Sciatic nerve (tissue), 2 donors: ENCODE data around the gene WDR27. TPM values are rescaled to one million over a fixed set of nuclear protein-coding genes. Genes with fewer than 3 reads are reported as not detected.
"Not testable (repeated sequence)": the region's sequence is repeated elsewhere in the genome, so short reads cannot be mapped to it uniquely, and the experiment has no call there.

Experiments used
- ATAC-seq: fragments of 200-7000 bp; cut with Tn5 transposase; one replicate; pipeline ENCODE4 v1.9.1; 2020; ENCODE audit warnings: mild to moderate bottlenecking, moderate library complexity
- DNase-seq: peaks from one replicate; pipeline ENCODE4 v3.0.0-alpha.2; 2020; ENCODE audit warnings: low spot score
- intact Hi-C: fragments of 100-400 bp; cut with DNase I; formaldehyde crosslinking; loops from one replicate; pipeline ENCODE4 v1.14.2; 2022
- total RNA-seq: library from RNA; stranded (reverse); fragmentation: NEBNext Ultra II Directional; extraction: Animal tissue kit (Norgen Biotek cat#: 25700); gene quantifications from one replicate; pipeline ENCODE4 v1.2.1, GENCODE V29; 2021
- donor health status: DM: no; HTN: no; CAD: no.
- donor health status: DM: no; HTN: no; CAD: no.

Gene WDR27
- total RNA-seq, 1 donor from 2014 or later: 58.5 TPM

DNA sequence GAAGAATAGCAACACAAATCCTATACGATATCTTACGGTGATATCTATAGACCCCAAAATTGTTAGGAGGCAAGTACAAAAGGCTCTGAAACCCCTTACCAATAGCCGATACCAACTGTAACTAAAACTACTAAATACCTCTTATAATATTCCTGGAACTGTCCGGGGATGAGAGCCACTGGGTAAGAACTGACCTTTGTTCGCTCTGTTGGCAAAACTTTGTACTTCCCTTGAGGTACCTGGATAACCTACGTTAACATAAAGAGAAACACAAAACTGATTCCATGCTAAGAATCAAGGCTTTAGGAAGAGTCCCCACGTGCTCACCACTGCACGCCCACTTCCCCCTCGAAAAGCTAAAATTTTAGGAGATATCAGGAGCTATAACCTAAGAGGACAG is 12.8 kb upstream of the WDR27 start:
- no peak for DNase-seq
- intact Hi-C loops: no loop called here
- ATAC-seq: no peak

DNA sequence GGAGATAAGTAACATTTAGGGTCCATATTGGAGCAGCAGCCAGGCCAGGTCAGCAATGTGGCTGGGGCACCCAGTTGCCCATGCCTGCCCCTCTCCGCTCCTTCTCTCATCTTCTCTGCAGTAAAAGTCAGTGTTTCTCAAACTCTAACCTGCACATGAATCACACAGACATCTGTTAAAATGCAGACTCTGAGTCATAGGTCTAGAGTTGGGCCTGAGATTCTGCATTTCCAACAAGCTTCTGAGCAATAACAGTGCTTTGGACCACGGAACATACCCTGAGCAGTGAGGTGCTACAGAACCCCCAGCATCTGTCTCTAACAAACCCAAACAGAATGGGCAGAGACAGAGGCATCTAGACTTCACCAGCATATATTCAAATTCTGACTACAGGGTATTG is 12.3 kb upstream of the WDR27 start:
- intact Hi-C loops: no loop called here
- no peak for DNase-seq
- no peak for ATAC-seq

DNA sequence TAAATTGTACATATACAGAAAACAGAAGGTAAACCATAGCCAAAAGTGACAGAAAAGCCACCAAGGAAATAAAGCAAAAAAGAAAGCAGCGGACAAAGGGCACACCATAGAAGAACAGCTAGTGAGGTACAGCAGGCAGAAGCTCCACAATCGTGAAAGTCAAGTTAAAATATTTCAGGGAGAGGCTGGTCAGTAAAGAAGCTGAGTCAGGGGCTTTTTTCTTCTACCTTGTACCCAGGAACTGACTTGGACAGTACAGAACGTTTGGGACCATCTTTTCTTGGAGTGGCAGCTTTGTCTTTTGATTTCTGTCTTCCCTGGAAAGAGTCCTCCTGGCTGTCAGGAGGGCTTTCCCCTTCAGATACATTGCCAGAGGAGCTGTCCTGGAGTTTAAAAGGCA is 8.2 kb upstream of the WDR27 start:
- intact Hi-C loops: no loop called here
- no peak for DNase-seq
- ATAC-seq: no peak

DNA sequence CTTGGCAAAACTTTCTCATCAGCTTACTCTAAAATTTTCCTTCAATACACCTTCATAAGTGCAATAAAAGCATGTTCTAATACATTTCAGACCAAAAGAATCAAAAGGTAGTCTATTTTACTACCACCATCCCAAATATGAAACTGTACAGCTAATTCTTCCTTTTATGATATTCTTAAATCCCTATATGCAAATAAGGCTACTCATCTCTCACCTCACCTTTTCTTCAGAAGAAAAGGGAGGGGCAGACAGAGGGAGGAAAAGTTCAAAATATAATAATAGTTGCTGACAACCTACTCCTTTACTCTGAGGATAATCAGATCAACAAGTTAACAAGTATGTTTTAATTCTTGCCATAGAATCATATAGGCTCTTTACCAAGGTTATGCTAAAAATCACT is 7.5 kb upstream of the WDR27 start:
- intact Hi-C loops: no loop called here
- DNase-seq (no peak), ATAC-seq (no peak)

DNA sequence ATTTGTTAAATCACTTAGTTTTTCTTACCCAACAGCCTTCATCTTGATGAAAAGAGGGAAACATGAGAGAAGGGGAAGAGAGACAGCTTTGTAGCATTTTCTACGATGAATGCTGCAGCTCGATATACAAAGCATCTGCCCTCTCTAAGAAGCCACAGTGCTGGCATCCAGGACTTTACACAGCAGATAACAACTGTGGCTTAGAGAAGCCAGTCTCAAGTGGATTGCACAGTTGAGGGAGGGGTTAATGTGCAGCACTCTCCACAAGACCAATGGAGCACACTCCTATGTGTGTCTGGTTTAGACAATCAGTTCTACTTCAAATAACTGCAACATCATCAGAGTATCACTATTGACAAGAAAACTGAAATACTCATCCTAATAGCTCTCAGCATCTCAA is 5.9 kb upstream of the WDR27 start:
- no peak for ATAC-seq
- intact Hi-C loops: no loop called here
- no peak for DNase-seq

DNA sequence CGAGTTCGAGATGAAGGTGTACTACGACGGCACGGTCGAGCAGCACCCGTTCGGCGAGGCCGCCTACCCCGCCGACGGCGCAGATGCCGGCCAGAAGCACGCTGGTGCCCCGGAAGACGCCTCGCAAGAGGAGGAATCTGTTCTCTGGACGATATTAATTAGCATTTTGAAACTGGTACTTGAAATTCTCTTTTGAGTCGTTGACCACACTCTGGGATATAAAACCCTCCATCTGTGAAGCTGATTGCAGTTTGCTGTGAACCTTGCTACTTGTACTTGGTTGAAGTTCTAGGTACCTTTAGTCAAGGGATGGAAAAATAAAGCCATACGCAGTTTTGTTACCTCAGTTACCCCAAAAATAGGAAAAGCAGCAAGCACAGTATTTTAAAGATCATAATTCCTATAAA is 1.0 kb upstream of the WDR27 start:
- DNase-seq (no peak), ATAC-seq (no peak)
- intact Hi-C loops: no loop called here

DNA sequence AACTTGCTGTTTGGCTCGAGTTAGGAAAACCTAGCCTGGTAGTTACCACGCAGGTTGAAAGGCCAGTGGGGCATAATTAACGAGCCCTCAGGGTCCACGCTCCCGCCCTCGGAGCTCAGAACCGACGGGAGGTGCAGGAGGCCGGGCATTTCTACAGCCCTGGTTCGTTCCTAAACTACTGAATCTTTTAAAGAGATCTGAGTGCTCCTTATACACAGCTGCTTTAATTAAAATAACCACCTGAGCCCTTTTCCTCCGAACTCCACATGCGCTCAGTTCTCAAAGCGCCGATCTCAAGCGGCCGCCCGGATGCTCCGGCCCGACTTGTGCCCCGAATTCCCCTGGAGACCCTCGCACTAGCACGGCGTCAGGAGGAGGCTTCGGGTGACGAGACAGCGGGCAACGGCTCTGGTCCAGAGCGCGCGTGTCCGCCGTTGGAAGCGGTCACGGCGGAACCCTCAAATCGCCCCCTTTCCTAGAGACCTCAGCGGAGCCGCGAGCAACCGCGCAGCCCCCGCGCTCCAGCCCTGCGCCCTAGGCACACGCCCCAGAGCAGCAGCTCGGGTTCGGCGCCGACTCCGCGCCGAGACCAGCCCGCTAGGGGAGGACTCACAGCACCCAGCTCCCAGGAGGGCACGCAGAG is 397 bp downstream of the WDR27 start:
- ATAC-seq (peak; percentile 21), DNase-seq (peak; percentile 66)
- intact Hi-C loops: no loop called here

DNA sequence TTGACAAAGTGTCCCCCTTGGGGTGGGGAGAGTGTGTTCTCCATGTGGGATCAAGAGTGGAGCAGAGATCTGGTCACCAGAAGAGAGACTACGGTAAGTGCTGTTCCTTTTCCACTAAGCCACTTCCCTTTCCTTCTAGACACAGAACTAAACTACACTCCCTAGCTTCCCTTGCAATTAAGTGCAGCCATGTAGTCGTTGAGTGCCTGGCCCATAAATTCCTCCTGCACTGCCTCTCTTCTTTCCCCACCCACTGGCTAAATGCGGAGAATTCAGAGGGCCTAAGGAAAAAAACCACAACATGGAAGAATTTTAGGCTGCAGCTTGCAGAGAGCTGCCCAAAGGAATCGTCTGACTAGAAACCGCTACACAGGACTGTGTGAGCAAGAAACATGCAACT is 1.5 kb downstream of the WDR27 start:
- intact Hi-C loops: no loop called here
- ATAC-seq (no peak), DNase-seq (no peak)

DNA sequence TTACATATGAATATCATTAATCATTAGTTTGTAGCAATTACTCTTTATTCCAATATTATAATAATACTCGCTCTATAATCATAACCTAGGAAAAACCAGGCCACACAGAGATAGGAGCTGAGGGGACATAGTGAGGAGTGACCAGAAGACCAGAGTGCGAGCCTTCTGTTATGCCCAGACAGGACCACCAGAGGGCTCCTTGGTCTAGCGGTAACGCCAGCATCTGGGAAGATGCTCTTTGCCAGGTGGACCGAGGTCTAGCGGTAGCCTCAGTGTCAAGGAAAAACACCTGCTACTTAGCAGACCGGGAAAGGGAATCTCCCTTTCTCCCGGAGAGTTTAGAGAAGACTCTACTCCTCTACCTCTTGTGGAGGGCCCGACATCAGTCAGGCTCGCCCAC is 4.7 kb downstream of the WDR27 start:
- ATAC-seq, DNase-seq, intact Hi-C loops: not testable (repeated sequence)

DNA sequence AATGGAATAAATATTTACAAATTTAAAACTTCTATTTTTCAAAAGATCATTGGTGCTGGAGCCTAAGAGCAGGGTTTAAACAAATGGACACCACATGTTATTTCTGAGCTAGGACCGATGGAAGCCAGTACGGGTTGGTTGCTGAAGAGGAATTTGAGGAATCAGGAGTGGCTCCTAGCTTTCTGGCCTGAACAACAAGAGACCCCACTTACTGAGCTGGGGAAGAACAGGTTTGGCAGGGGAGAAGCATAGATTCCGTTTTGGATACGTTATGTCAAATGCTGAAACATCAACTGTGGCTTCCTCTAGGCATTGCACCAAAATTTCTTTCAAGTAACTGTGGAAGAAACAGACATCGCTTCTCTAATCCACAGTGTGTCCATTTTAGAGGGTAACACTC is 6.7 kb downstream of the WDR27 start:
- ATAC-seq (no peak), DNase-seq (no peak)
- intact Hi-C loops: no loop called here

DNA sequence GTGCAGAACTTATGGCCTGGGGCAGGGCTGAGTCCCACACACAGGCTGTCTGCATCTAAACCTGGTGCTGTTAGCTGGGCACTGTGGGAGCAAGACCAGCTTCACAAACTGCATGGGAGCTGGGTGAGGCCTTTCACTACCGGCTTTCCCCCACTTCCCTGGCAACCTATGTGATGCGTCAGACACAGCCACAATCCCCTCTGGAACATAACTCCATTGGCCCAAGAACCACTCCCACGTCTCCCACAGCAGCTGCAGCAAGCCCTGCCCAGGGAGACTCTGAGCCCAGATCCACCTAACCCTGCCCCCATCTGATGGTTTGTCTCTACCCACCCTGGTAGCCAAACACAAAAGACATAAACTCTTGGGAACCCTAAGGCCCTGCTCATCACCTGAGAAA is 9.3 kb downstream of the WDR27 start:
- intact Hi-C loops: no loop called here
- DNase-seq (no peak), ATAC-seq (no peak)

DNA sequence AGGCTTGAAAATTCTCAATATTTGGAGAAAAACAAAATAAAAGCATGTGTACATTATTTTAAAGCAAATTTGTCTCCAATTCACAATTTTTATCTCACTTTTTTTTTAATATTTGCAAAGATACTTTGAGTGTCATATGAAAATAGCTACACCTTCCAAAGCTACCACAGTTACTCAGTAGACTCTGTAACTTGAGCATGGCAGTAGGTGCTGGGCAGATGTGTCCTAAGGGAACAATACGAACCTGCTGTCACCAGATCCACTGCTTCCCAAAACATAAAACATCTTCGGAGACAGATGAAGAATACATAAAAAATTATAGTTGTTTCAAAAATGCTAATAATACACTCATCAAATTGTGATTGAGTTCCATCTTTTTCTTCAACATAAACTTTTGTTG is 10.6 kb downstream of the WDR27 start:
- intact Hi-C loops: no loop called here
- DNase-seq (no peak), ATAC-seq (no peak)

DNA sequence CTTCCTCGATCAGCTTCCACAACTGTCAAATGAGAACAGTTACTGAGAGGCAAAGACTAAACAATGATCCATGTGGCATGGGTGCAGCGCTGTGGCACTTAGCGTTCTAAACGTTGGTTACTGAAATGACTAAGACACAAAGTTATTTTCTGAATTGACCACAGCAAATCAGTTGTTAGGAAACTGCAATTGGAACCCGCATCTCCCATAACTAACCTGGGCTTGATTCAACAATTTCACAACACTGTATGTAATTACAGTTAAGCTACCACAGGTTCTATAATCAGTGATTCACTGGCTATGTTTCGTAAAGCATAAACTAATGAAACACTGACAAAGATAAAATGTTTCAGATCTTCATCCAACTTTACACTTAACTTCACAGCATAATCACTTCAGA is 12.5 kb downstream of the WDR27 start:
- DNase-seq: no peak
- ATAC-seq: no peak
- intact Hi-C loops: no loop called here

DNA sequence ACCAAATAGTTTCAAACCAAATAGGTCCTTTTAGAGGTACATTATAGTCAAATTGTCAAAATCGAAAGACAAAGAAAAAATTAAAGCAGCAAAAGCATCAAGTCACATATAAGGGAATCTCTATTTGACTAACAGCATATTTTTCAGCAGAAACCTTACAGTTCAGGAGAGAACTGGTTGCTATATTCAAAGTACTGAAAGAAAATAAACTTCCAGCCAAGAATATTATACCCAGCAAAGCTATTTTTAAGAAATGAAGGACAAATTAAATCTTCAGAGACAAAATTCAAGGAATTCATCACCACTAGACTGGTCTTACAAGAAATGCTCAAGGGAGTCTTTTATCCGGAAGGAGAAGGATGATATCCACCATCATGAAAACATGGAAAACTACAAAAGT is 16.0 kb downstream of the WDR27 start:
- DNase-seq (no peak), ATAC-seq (no peak)
- intact Hi-C loops: no loop called here

DNA sequence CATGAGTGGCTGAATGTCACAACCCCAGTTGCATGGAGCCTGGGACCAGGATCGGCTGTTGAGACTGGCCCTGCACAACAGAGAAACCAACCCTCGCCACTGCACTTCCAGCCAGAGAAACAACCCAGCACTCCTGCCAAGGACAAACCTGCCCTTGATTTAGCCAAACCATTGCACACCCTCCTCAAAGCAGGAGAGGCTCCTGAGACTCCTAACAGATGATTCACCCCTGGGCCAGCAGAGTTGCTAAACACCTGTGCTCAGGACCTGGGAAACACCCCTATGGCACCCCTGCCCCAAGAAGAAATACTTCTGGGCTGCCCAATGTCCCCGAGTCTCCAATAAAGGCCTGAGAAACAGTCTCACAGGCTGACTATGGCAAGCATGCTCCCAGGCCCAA is 17.8 kb downstream of the WDR27 start:
- intact Hi-C loops: no loop called here
- ATAC-seq: no peak
- no peak for DNase-seq

DNA sequence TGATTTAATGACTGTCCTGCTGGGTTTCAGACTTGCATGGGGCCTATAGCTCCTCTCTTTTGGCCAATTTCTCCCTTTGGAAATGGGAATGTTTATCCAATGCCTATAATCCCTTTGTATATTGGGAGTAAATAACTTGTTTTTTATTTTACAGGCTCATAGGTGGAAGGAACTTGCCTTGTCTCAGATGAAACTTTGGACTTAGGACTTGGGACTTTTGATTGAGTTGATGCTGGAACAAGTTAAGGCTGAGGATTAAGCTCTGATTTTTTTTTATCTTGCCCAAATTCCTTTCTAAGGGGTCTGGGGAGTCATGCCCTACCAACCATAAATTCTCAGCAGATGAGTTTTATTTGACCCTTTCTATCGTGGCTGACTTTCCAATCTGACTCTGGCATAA is 23.5 kb downstream of the WDR27 start:
- ATAC-seq: no peak
- DNase-seq: no peak
- intact Hi-C loops: no loop called here

DNA sequence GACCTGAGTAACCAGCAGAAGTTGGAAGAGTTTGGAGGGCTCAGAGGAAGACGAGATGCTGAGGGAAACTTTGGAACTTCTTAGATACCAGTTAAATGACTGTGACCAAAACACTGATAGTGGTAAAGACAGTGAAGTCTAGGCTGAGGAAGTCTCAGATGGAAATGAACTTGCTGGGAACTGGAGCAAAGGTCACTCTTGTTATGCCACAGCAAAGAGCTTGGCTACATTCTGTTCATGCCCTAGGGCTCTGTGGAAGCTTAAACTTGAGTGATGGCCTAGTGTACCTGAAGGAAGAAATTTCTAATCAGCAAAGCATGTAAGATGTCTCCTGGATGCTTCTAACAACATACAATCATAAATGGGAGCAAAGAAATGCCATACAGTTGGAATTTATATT is 24.7 kb downstream of the WDR27 start:
- intact Hi-C loops: no loop called here
- no peak for ATAC-seq
- no peak for DNase-seq

DNA sequence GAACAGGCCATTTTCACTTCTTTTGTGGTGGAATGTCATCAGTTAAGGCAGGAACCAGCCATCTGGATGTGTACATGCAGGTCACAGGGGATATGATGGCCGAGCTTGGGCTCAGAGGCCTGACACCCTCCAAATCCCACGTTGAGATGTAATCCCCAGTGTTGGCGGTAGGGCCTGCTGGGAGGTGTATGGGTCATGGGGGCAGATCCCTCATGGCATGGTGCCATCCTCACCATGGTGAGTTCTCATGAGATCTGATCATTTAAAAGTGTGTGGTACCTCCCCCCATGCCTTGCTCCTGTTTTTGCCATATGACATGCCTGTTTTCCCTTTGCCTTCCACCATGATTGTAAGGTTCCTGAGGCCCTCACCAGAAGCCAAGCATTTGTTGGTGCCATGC is 26.8 kb downstream of the WDR27 start:
- no peak for ATAC-seq
- no peak for DNase-seq
- intact Hi-C loops: no loop called here

DNA sequence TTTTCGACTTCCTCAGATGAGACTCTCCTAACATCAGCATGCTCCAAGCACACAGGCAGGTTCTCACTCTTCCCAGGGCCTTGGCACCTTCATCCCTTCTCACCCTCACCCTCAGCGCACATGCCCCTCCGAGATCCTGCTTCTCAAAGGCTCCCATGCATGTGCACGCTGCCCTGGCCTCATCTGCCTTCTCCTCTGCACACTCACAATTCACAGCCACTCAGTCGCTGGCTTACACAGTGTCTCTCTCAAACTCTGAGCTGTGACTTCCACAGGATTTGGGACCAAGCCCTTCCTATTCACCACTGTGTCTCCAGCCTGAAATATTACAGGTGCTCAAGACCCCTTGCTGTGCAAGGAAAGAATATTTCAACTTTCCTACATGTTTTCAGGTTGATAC is 30.3 kb downstream of the WDR27 start:
- DNase-seq (no peak), ATAC-seq (no peak)
- intact Hi-C loops: no loop called here

DNA sequence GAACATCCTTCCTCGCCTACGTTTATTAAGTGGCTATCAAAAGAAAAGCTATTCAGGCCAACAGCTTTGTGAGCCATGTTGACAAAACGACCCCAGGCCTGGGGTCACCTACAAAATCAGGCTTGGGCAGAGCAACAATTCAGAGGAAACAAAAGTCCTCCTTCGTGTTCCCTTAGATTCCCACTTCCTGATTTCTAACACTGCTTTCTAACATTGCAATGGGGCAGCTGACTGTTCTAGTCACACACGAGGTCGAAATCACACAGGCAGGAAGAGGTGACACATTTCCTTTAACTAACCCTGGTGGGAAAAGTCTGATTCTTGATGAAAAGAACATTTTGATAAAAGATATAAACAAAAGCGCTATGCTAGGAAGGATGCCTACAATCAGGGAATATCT is 31.9 kb downstream of the WDR27 start:
- intact Hi-C loops: no loop called here
- DNase-seq: no peak
- ATAC-seq: no peak

DNA sequence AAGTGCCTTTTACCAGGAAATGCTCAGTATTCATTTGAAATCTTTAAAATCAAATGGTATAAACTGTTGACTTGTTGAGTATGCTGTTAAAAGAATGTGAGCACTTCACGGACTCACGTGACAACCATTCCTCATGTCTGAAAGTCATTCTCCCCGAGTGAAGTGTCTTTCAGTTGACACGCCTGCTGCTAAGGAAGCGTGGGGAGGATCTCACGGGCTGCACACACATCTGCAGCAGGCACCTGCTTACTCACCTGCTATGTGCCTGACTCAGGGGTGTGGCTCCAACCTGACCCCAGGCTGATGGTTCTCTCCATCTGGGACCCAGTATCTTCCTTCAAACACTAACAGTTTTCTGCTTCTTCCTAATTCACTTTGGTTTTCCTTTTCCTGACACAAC is 32.7 kb downstream of the WDR27 start:
- DNase-seq (no peak), ATAC-seq (no peak)
- intact Hi-C loops: no loop called here
